ENCODE data around the gene IL20.

DNA sequence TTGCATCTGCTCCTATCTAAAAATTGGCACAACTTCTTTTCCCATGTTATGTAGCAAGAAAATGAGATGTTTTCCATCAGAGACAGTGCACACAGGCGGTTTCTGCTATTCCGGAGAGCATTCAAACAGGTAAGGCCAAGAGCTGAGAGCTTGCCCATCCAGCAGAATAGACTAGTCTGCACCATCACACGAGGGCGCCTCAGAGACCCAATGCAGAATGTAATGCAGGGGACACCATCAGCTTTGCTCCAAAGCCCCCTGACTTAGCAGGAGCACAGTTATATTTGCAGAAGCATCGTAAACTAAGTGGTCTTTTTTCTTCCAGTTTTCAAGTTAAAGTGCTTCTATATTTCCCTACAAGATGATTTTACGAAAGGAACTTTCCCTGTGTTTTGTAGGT is 36.5 kb downstream of the IL20 start:
- TF ChIP-seq RFX5 (IDR thresholded peaks at IDR 0.05) (no peak), ELK1 (IDR thresholded peaks at IDR 0.05; ENCODE audit: low read depth, low read length) (no peak), HDAC2 (IDR thresholded peaks at IDR 0.05) (no peak), EP300 (IDR thresholded peaks at IDR 0.05) (no peak), POLR2A (IDR thresholded peaks at IDR 0.05; ENCODE audit: low read length) (no peak), CEBPB (IDR thresholded peaks at IDR 0.05) (no peak), CTCF (IDR thresholded peaks at IDR 0.05) (no peak), POLR2AphosphoS2 (conservative IDR thresholded peaks at IDR 0.05; ENCODE audit: low read length) (no peak), KDM1A (IDR thresholded peaks at IDR 0.05; ENCODE audit: low read depth) (no peak), SREBF2 (IDR thresholded peaks at IDR 0.05) (no peak), MYC (IDR thresholded peaks at IDR 0.05; ENCODE audit: borderline replicate concordance, low read length) (no peak), NR3C1 (IDR thresholded peaks at IDR 0.05) (no peak)
- TF ChIP-seq, protein P1, sequence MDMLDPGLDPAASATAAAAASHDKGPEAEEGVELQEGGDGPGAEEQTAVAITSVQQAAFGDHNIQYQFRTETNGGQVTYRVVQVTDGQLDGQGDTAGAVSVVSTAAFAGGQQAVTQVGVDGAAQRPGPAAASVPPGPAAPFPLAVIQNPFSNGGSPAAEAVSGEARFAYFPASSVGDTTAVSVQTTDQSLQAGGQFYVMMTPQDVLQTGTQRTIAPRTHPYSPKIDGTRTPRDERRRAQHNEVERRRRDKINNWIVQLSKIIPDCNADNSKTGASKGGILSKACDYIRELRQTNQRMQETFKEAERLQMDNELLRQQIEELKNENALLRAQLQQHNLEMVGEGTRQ (IDR thresholded peaks at IDR 0.05) = no peak
